Stimulated activated CD4-positive, alpha-beta T cell treated with anti-CD3 and anti-CD28 coated beads, TNF-alpha, amount 100 ng/mL, for 24 hours (primary cell): ENCODE measurements around the gene RPS29.
"Not testable (repeated sequence)": the region's sequence is repeated elsewhere in the genome, so short reads cannot be mapped to it uniquely, and the experiment has no call there.

Experiments
- DNase-seq, 3 experiments: peaks; one replicate each; pipeline ENCODE4 v3.0.0-alpha.2; 2020; ENCODE audit warnings: low read depth in 3 of 3

Gene RPS29

GRCh38 chr14:49585803-49586672 lies at the start of gene RPS29:
RPS29 (minus strand) TSS chr14:49586380; CDS start chr14:49586346, 34 bp downstream.
- DNase-seq: peak; percentile 97 to 98 (median 97)

GRCh38 chr14:49634547-49635334 lies 48.6 kb upstream of the RPS29 start, which contains the start of gene DNAAF2:
DNAAF2 (minus strand) TSS chr14:49635244; CDS start chr14:49635149, 95 bp downstream.
- peak; percentile 27 to 49 (median 43) for DNase-seq

- peak; percentile 89 to 94 (median 90) for DNase-seq
These were observed 47.7 kb upstream of the RPS29 start for GRCh38 chr14:49633640-49634546.

- DNase-seq: no peak
These were observed 38.0 kb upstream of the RPS29 start for GRCh38 chr14:49623941-49624839.

GRCh38 chr14:49623387-49623786 lies 37.2 kb upstream of the RPS29 start:
- no peak for DNase-seq

GRCh38 chr14:49622022-49622607 lies 35.9 kb upstream of the RPS29 start:
- DNase-seq: no peak

GRCh38 chr14:49621114-49621881 lies 35.1 kb upstream of the RPS29 start:
- peak in 2 of 3 experiments; percentile 16 to 62 for DNase-seq

- peak; percentile 87 to 94 (median 89) for DNase-seq
These were observed 34.3 kb upstream of the RPS29 start, which contains the start of the genes MGAT2 and RPL36AL for GRCh38 chr14:49620182-49621113. MGAT2 (plus strand) TSS chr14:49620799; CDS start chr14:49621269, 470 bp downstream. RPL36AL (minus strand) TSS chr14:49620626; CDS start chr14:49619104, 1,522 bp downstream.

- no peak for DNase-seq
These were observed 33.5 kb upstream of the RPS29 start for GRCh38 chr14:49619730-49620129.

GRCh38 chr14:49619273-49619672 lies 33.1 kb upstream of the RPS29 start:
- DNase-seq: not testable (repeated sequence)

GRCh38 chr14:49617852-49618519 lies 31.8 kb upstream of the RPS29 start:
- no peak for DNase-seq

- no peak for DNase-seq
These were observed 29.6 kb upstream of the RPS29 start for GRCh38 chr14:49615776-49616175.

- no peak for DNase-seq
These were observed 28.0 kb upstream of the RPS29 start for GRCh38 chr14:49614196-49614595.

GRCh38 chr14:49612671-49613070 lies 26.5 kb upstream of the RPS29 start:
- no peak for DNase-seq

GRCh38 chr14:49612251-49612650 lies 26.1 kb upstream of the RPS29 start:
- no peak for DNase-seq

GRCh38 chr14:49607583-49607982 lies 21.4 kb upstream of the RPS29 start:
- no peak for DNase-seq
